Measurements from ENCODE around the gene AMER3.

DNA sequence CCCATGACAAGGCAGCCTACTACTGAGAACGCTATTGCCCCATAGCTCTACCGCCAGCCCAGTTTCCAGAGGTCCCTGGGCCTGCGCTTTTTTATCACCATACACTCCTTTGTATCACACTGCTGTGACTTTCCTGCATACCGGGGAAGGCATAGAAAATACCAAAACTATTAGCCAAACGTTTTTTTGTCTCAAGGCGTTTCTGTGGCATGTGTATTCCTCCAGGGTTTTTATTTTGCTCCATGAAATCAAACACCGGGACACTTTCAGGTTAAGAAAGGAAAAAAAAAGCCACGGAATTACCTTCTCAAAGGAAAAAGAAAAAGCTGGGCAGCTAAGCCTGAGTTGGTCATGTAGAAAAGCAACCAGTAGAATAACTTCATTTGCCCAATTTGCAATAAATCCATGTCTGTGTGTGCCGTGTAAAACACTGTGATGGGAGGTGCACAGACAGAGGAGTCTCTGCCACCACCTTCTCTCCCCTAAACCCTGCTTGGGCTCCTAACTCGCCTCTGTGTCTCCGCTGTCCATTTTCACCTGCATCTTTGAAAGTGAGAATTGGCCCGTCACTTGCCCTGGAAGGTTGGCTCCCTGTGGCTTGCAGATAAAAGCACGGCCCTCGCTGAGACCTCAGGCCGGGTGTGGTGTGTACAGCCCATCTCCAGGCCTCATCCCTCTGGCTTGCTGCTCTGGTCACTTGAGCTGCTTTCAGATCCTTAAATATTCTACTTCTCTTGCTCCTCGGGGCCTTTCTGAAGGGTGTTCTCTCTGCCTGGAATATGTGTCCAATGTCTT is 1.7 kb downstream of the AMER3 start:
- TF ChIP-seq, protein P1, sequence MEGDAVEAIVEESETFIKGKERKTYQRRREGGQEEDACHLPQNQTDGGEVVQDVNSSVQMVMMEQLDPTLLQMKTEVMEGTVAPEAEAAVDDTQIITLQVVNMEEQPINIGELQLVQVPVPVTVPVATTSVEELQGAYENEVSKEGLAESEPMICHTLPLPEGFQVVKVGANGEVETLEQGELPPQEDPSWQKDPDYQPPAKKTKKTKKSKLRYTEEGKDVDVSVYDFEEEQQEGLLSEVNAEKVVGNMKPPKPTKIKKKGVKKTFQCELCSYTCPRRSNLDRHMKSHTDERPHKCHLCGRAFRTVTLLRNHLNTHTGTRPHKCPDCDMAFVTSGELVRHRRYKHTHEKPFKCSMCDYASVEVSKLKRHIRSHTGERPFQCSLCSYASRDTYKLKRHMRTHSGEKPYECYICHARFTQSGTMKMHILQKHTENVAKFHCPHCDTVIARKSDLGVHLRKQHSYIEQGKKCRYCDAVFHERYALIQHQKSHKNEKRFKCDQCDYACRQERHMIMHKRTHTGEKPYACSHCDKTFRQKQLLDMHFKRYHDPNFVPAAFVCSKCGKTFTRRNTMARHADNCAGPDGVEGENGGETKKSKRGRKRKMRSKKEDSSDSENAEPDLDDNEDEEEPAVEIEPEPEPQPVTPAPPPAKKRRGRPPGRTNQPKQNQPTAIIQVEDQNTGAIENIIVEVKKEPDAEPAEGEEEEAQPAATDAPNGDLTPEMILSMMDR (conservative IDR thresholded peaks at IDR 0.05; ENCODE audit: low read length), result no peak
- TF ChIP-seq EZH2phosphoT487 (IDR thresholded peaks at IDR 0.05; ENCODE audit: borderline replicate concordance, low read depth, low read length), result no peak

All from OCI-LY7 (cell line).